Mesothelial cell of epicardium (in vitro differentiated cells): Measurements from ENCODE around the gene SNHG17. TPM values are rescaled to one million over a fixed set of nuclear protein-coding genes. Genes with fewer than 3 reads are reported as not detected.
"Not testable (repeated sequence)": the region's sequence is repeated elsewhere in the genome, so short reads cannot be mapped to it uniquely, and the experiment has no call there.

Source experiments
- DNase-seq, 2 experiments: peaks; one replicate each; pipeline ENCODE4 v3.0.0; 2021; ENCODE audit warnings: low spot score in 2 of 2; ENCODE audit not compliant: unreplicated experiment in 2 of 2
- H3K27ac Mint-ChIP-seq: 2 replicates; pipeline ENCODE4 v1.8.0; 2021; ENCODE audit warnings: mixed read lengths
- H3K27me3 Mint-ChIP-seq: 2 replicates; pipeline ENCODE4 v1.8.0; 2021; ENCODE audit warnings: low read depth, mixed read lengths
- H3K36me3 Mint-ChIP-seq: 2 replicates; pipeline ENCODE4 v1.8.0; 2021; ENCODE audit warnings: mixed read lengths
- H3K4me1 Mint-ChIP-seq: 2 replicates; pipeline ENCODE4 v1.8.0; 2021; ENCODE audit warnings: mixed read lengths
- H3K4me3 Mint-ChIP-seq: 2 replicates; pipeline ENCODE4 v1.8.0; 2021; ENCODE audit warnings: mild to moderate bottlenecking, moderate library complexity, mixed read lengths
- H3K9me3 Mint-ChIP-seq: 2 replicates; pipeline ENCODE4 v1.8.0; 2021; ENCODE audit warnings: mixed read lengths
- total RNA-seq: library from RNA; stranded (reverse); gene quantifications from 3 replicates; pipeline ENCODE4 v1.2.1, GENCODE V29; 2021
- TF ChIP-seq, protein P1 (sequence below): fragments of 200-600 bp; sonication (generic); IDR thresholded peaks from one replicate; pipeline ENCODE4 v1.5.0; 2021; ENCODE audit warnings: antibody characterized with exemption; ENCODE audit not compliant: unreplicated experiment

SNHG17 gene
- total RNA-seq, 1 donor from 2014 or later, result 54.0 TPM

GRCh38 chr20:38383147-38383546, 52.0 kb downstream of the SNHG17 start:
- H3K9me3 Mint-ChIP-seq, result no peaks in the 10 kb centered on the region
- peaks cover 20% of the 10 kb centered on the region for H3K27me3 Mint-ChIP-seq
- H3K36me3 Mint-ChIP-seq, result no peaks in the 10 kb centered on the region
- TF ChIP-seq, protein P1, sequence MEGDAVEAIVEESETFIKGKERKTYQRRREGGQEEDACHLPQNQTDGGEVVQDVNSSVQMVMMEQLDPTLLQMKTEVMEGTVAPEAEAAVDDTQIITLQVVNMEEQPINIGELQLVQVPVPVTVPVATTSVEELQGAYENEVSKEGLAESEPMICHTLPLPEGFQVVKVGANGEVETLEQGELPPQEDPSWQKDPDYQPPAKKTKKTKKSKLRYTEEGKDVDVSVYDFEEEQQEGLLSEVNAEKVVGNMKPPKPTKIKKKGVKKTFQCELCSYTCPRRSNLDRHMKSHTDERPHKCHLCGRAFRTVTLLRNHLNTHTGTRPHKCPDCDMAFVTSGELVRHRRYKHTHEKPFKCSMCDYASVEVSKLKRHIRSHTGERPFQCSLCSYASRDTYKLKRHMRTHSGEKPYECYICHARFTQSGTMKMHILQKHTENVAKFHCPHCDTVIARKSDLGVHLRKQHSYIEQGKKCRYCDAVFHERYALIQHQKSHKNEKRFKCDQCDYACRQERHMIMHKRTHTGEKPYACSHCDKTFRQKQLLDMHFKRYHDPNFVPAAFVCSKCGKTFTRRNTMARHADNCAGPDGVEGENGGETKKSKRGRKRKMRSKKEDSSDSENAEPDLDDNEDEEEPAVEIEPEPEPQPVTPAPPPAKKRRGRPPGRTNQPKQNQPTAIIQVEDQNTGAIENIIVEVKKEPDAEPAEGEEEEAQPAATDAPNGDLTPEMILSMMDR, result no peak
- H3K4me1 Mint-ChIP-seq, result no peaks in the 10 kb centered on the region
- no peak overlapping the region for H3K4me3 Mint-ChIP-seq
- H3K27ac Mint-ChIP-seq, result no peak overlapping the region
- DNase-seq, result no peak

DNA sequence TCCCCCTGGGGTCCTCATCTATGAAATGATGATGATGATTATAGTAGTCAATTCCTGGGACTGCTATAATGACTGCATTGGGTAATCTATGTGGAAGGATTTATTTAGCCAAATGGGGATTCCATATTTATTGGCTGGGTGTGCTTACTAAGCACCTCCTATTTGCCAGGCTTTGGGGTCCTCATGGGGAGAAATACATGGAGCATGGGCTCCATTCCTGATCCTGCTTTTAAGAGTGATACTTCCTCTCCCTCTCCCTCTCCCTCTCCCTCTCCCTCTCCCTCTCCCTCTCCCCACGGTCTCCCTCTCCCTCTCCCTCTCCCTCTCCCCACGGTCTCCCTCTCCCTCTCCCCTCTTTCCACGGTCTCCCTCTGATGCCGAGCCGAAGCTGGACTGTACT, 57.3 kb downstream of the SNHG17 start:
- not testable (repeated sequence) for H3K4me3 Mint-ChIP-seq, H3K4me1 Mint-ChIP-seq, H3K27ac Mint-ChIP-seq, DNase-seq, H3K9me3 Mint-ChIP-seq, H3K36me3 Mint-ChIP-seq
- H3K27me3 Mint-ChIP-seq, result peaks cover 12% of the 10 kb centered on the region

GRCh38 chr20:38377039-38377685, 58.0 kb downstream of the SNHG17 start:
- no peak for DNase-seq
- H3K4me3 Mint-ChIP-seq, result no peak overlapping the region
- H3K36me3 Mint-ChIP-seq, result no peaks in the 10 kb centered on the region
- H3K9me3 Mint-ChIP-seq, result no peaks in the 10 kb centered on the region
- H3K27me3 Mint-ChIP-seq, result peaks cover 12% of the 10 kb centered on the region
- H3K4me1 Mint-ChIP-seq, result no peaks in the 10 kb centered on the region
- TF ChIP-seq, protein P1, result no peak
- no peak overlapping the region for H3K27ac Mint-ChIP-seq

DNA sequence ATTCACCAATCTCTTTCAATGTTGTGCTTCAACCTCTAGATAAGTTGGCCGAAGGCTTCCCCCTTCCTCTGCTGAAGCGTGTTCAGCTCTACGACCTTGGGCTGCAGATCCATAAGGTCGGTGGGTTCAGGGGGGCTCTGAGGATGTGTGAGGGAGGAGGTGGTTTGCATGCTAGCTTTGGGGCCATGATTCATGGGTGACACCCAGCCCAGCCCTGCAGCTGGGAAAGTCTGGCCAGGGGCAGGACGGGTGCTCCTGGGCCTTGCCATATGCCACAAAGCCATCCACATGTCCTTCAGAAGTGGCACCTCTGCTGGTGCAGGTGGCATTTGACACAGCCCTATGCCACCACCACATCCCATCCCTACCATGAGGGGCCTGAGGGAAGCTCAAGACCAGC, 61.2 kb downstream of the SNHG17 start:
- peaks cover 22% of the 10 kb centered on the region for H3K27me3 Mint-ChIP-seq
- TF ChIP-seq, protein P1, result no peak
- no peaks in the 10 kb centered on the region for H3K4me1 Mint-ChIP-seq

GRCh38 chr20:38373231-38373867, 61.8 kb downstream of the SNHG17 start:
- Mint-ChIP-seq H3K27me3 (peaks cover 22% of the 10 kb centered on the region), H3K4me1 (no peaks in the 10 kb centered on the region), H3K36me3 (no peaks in the 10 kb centered on the region), H3K27ac (no peak overlapping the region), H3K9me3 (no peaks in the 10 kb centered on the region), H3K4me3 (no peak overlapping the region)
- no peak for DNase-seq
- TF ChIP-seq, protein P1, result no peak

More for the DNA sequence above, 61.2 kb downstream of the SNHG17 start:
- DNase-seq, result no peak
- Mint-ChIP-seq H3K4me3 (no peak overlapping the region), H3K27ac (no peak overlapping the region), H3K9me3 (no peaks in the 10 kb centered on the region), H3K36me3 (no peaks in the 10 kb centered on the region)

- no peaks in the 10 kb centered on the region for H3K36me3 Mint-ChIP-seq
Measured at GRCh38 chr20:38372806-38373205, 62.3 kb downstream of the SNHG17 start.

More at GRCh38 chr20:38372806-38373205, 62.3 kb downstream of the SNHG17 start:
- Mint-ChIP-seq H3K4me3 (no peak overlapping the region), H3K27ac (no peak overlapping the region), H3K9me3 (no peaks in the 10 kb centered on the region), H3K27me3 (peaks cover 22% of the 10 kb centered on the region), H3K4me1 (no peaks in the 10 kb centered on the region)
- TF ChIP-seq, protein P1, result no peak
- DNase-seq, result no peak

Other genes starting within 250 kb of the SNHG17 start
- gene KIAA1755, start 174.6 kb downstream of the SNHG17 start, total RNA-seq, result 3.3 to 4.4 TPM (median 3.6 TPM) in 3 replicates
- gene BPI, start 131.2 kb downstream of the SNHG17 start, total RNA-seq, result not detected in 3 replicates
- gene LBP, start 88.8 kb downstream of the SNHG17 start, total RNA-seq, result not detected in 3 replicates
- 42.2 to 45.4 TPM (median 43.5 TPM) in 3 replicates for gene RALGAPB, start 37.5 kb upstream of the SNHG17 start, total RNA-seq
- gene ADIG, start 145.9 kb upstream of the SNHG17 start, total RNA-seq, result not detected in 3 replicates
- 0.33 to 0.54 TPM (median 0.45 TPM) in 3 replicates for gene ARHGAP40, start 166.5 kb upstream of the SNHG17 start, total RNA-seq